COR-L47 (cell line): ENCODE data around the gene CCDC40.

Experiments
- DNase-seq: peaks from one replicate; lab custom pipeline; 2025; lab: John Stamatoyannopoulos, UW

Gene CCDC40

GRCh38 chr17:80047176-80047575, 10.7 kb downstream of the CCDC40 start:
- peak; percentile 91 for DNase-seq

GRCh38 chr17:80049986-80050385, 13.5 kb downstream of the CCDC40 start:
- no peak for DNase-seq

GRCh38 chr17:80050706-80051105, 14.3 kb downstream of the CCDC40 start:
- DNase-seq = no peak

- DNase-seq = no peak
These were observed 15.2 kb downstream of the CCDC40 start for GRCh38 chr17:80051681-80052080.

GRCh38 chr17:80053102-80053501, 16.7 kb downstream of the CCDC40 start:
- DNase-seq = no peak

- no peak for DNase-seq
These were observed 19.2 kb downstream of the CCDC40 start for GRCh38 chr17:80055597-80055996.

- no peak for DNase-seq
These were observed 22.0 kb downstream of the CCDC40 start for GRCh38 chr17:80058311-80058955.

GRCh38 chr17:80060644-80061043, 24.2 kb downstream of the CCDC40 start:
- DNase-seq = no peak

GRCh38 chr17:80061421-80061820, 25.0 kb downstream of the CCDC40 start:
- no peak for DNase-seq

- DNase-seq = no peak
These were observed 27.6 kb downstream of the CCDC40 start for GRCh38 chr17:80063830-80064585.

GRCh38 chr17:80064696-80065095, 28.3 kb downstream of the CCDC40 start:
- no peak for DNase-seq

- DNase-seq = no peak
These were observed 29.2 kb downstream of the CCDC40 start for GRCh38 chr17:80065478-80066170.

- DNase-seq = no peak
These were observed 31.0 kb downstream of the CCDC40 start for GRCh38 chr17:80067393-80067986.

GRCh38 chr17:80068301-80069222, 32.1 kb downstream of the CCDC40 start:
- DNase-seq = no peak

- DNase-seq = no peak
These were observed 34.1 kb downstream of the CCDC40 start for GRCh38 chr17:80070375-80071115.

GRCh38 chr17:80071116-80071841, 34.8 kb downstream of the CCDC40 start:
- no peak for DNase-seq

GRCh38 chr17:80072410-80072809, 36.0 kb downstream of the CCDC40 start:
- no peak for DNase-seq

- DNase-seq = no peak
These were observed 43.6 kb downstream of the CCDC40 start for GRCh38 chr17:80080081-80080480.

- DNase-seq = no peak
These were observed 45.2 kb downstream of the CCDC40 start for GRCh38 chr17:80081596-80081995.
